ENCODE data around the gene U2AF1L4.
A peak's percentile ranks its signal among the peaks of the same experiment; 100 is the strongest.

Gene U2AF1L4

GRCh38 chr19:35740108-35740422, 5.2 kb downstream of the U2AF1L4 start:
- peak overlapping the region; percentile 45 for H3K27ac ChIP-seq (ENCODE audit: low read depth, low read length)
- H3K27me3 ChIP-seq (ENCODE audit: control insufficient read depth in 1 of 2, insufficient read depth in 2 of 2, low read length in 2 of 2), result no peaks in the 10 kb centered on the region
- H3K9me3 ChIP-seq (ENCODE audit: control insufficient read depth in 1 of 2, low read length in 2 of 2), result no peaks in the 10 kb centered on the region
- H3K9ac ChIP-seq (ENCODE audit: low read depth in 1 of 2, low read length in 2 of 2), result peak overlapping the region; percentile 47 to 70
- peaks cover 28 to 39% of the 10 kb centered on the region in 2 donors for H3K36me3 ChIP-seq (ENCODE audit: control insufficient read depth in 1 of 2, insufficient read depth in 2 of 2, low read length in 2 of 2)
- H3K4me1 ChIP-seq (ENCODE audit: control insufficient read depth in 1 of 2, insufficient read depth in 2 of 2, low read length in 2 of 2), result peaks cover 11 to 23% of the 10 kb centered on the region in 2 donors
- peak overlapping the region; percentile 75 to 90 for H3K4me3 ChIP-seq (ENCODE audit: low read depth in 1 of 2, low read length in 2 of 2)

DNA sequence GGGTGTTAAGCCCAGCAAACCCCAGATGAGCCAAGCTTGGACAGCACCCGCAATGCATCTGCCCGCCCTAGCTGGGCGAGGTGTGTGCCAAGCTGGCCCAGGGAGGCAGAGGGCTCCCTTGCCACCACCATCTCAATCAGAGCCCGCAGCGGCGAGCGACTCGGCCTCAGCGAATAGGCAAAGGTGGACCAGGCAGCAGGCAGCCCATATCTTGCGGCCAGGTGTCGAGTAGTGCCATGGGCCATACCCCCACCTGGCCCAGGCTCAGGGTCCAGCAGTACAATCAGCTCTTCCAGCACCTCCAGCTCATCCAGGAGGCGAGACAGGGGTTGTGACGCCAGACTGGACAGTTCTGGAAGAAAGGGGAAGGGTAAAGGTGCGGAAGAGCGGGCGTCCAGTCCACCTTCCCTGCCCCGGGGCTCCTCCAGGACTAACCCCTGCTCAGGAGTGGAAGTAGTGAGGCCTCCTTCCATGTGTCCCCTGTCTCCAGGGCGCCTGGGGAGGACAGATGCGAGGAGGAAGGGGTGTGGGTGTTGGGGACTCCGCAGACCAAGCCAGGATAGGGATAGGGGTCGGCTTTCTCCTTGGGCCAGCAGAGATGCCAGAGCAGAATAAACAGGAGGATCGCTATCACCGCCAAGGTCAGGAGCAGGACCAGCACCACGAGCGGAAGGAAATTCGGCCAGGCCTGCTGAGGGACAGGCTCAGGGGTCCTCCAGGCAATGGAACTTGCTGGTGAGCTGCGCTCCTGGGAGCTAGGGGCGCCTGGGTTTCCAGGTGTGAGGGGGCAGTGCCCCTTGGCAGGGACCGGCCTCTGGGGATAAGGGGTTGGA, 5.7 kb downstream of the U2AF1L4 start:
- Histone ChIP-seq H3K27ac (ENCODE audit: low read depth, low read length) (no peak overlapping the region), H3K9me3 (ENCODE audit: control insufficient read depth in 1 of 2, low read length in 2 of 2) (no peaks in the 10 kb centered on the region), H3K36me3 (ENCODE audit: control insufficient read depth in 1 of 2, insufficient read depth in 2 of 2, low read length in 2 of 2) (peaks cover 28 to 43% of the 10 kb centered on the region in 2 donors), H3K4me3 (ENCODE audit: low read depth in 1 of 2, low read length in 2 of 2) (peak overlapping the region; percentile 75 to 90), H3K4me1 (ENCODE audit: control insufficient read depth in 1 of 2, insufficient read depth in 2 of 2, low read length in 2 of 2) (peaks cover 10 to 20% of the 10 kb centered on the region in 2 donors), H3K9ac (ENCODE audit: low read depth in 1 of 2, low read length in 2 of 2) (peak overlapping the region in 1 of 2 donors; percentile 47), H3K27me3 (ENCODE audit: control insufficient read depth in 1 of 2, insufficient read depth in 2 of 2, low read length in 2 of 2) (no peaks in the 10 kb centered on the region)

GRCh38 chr19:35738887-35739229, 6.4 kb downstream of the U2AF1L4 start:
- Histone ChIP-seq H3K9me3 (ENCODE audit: control insufficient read depth in 1 of 2, low read length in 2 of 2) (no peaks in the 10 kb centered on the region), H3K4me1 (ENCODE audit: control insufficient read depth in 1 of 2, insufficient read depth in 2 of 2, low read length in 2 of 2) (peaks cover 4 to 13% of the 10 kb centered on the region in 2 donors), H3K4me3 (ENCODE audit: low read depth in 1 of 2, low read length in 2 of 2) (no peak overlapping the region), H3K27me3 (ENCODE audit: control insufficient read depth in 1 of 2, insufficient read depth in 2 of 2, low read length in 2 of 2) (no peaks in the 10 kb centered on the region), H3K9ac (ENCODE audit: low read depth in 1 of 2, low read length in 2 of 2) (no peak overlapping the region), H3K27ac (ENCODE audit: low read depth, low read length) (no peak overlapping the region), H3K36me3 (ENCODE audit: control insufficient read depth in 1 of 2, insufficient read depth in 2 of 2, low read length in 2 of 2) (peaks cover 33 to 49% of the 10 kb centered on the region in 2 donors)

DNA sequence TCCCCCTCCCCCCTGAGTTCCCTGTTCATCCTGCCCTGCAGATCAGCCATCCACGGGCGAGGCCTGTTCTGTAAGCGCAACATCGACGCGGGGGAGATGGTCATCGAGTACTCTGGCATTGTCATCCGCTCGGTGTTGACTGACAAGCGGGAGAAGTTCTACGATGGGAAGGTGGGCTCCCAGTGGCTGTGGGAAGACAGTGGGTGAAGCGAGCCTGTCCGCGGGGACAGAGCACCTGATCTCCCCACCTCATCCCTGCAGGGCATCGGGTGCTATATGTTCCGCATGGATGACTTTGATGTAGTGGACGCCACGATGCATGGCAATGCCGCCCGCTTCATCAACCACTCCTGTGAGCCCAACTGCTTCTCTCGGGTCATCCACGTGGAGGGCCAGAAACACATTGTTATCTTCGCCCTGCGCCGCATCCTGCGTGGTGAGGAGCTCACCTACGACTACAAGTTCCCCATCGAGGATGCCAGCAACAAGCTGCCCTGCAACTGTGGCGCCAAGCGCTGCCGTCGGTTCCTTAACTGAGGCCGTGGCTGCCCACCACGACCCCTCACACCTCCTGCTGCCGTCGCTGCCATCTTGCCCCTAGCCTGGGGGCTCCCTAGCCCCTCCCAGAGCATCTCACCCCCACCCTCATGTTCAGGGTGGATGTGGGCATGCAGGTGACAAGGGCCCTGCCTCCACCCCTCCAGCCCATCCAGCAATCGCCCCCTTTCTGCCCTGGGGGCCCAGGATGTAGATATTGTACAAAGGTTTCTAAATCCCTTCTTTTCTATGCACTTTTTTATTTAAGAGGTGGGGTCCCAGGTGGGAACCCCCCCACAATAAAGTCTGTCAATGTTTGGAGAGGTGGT, 7.0 kb downstream of the U2AF1L4 start:
- Histone ChIP-seq H3K27me3 (ENCODE audit: control insufficient read depth in 1 of 2, insufficient read depth in 2 of 2, low read length in 2 of 2) (no peaks in the 10 kb centered on the region), H3K27ac (ENCODE audit: low read depth, low read length) (no peak overlapping the region)

GRCh38 chr19:35736913-35737886, 8.0 kb downstream of the U2AF1L4 start:
- peaks cover 2 to 12% of the 10 kb centered on the region in 2 donors for H3K4me1 ChIP-seq (ENCODE audit: control insufficient read depth in 1 of 2, insufficient read depth in 2 of 2, low read length in 2 of 2)
- peaks cover 32 to 60% of the 10 kb centered on the region in 2 donors for H3K36me3 ChIP-seq (ENCODE audit: control insufficient read depth in 1 of 2, insufficient read depth in 2 of 2, low read length in 2 of 2)
- no peak overlapping the region for H3K27ac ChIP-seq (ENCODE audit: low read depth, low read length)
- no peaks in the 10 kb centered on the region for H3K27me3 ChIP-seq (ENCODE audit: control insufficient read depth in 1 of 2, insufficient read depth in 2 of 2, low read length in 2 of 2)
- H3K9ac ChIP-seq (ENCODE audit: low read depth in 1 of 2, low read length in 2 of 2), result no peak overlapping the region
- no peaks in the 10 kb centered on the region for H3K9me3 ChIP-seq (ENCODE audit: control insufficient read depth in 1 of 2, low read length in 2 of 2)
- no peak overlapping the region for H3K4me3 ChIP-seq (ENCODE audit: low read depth in 1 of 2, low read length in 2 of 2)

More for the DNA sequence above, 7.0 kb downstream of the U2AF1L4 start:
- H3K9ac ChIP-seq (ENCODE audit: low read depth in 1 of 2, low read length in 2 of 2), result no peak overlapping the region
- no peak overlapping the region for H3K4me3 ChIP-seq (ENCODE audit: low read depth in 1 of 2, low read length in 2 of 2)
- H3K4me1 ChIP-seq (ENCODE audit: control insufficient read depth in 1 of 2, insufficient read depth in 2 of 2, low read length in 2 of 2), result peaks cover 2 to 12% of the 10 kb centered on the region in 2 donors
- peaks cover 33 to 56% of the 10 kb centered on the region in 2 donors for H3K36me3 ChIP-seq (ENCODE audit: control insufficient read depth in 1 of 2, insufficient read depth in 2 of 2, low read length in 2 of 2)
- H3K9me3 ChIP-seq (ENCODE audit: control insufficient read depth in 1 of 2, low read length in 2 of 2), result no peaks in the 10 kb centered on the region

- Histone ChIP-seq H3K27ac (ENCODE audit: low read depth, low read length) (no peak overlapping the region), H3K9ac (ENCODE audit: low read depth in 1 of 2, low read length in 2 of 2) (no peak overlapping the region), H3K27me3 (ENCODE audit: control insufficient read depth in 1 of 2, insufficient read depth in 2 of 2, low read length in 2 of 2) (no peaks in the 10 kb centered on the region), H3K9me3 (ENCODE audit: control insufficient read depth in 1 of 2, low read length in 2 of 2) (no peaks in the 10 kb centered on the region), H3K36me3 (ENCODE audit: control insufficient read depth in 1 of 2, insufficient read depth in 2 of 2, low read length in 2 of 2) (peaks cover 47 to 83% of the 10 kb centered on the region in 2 donors), H3K4me3 (ENCODE audit: low read depth in 1 of 2, low read length in 2 of 2) (no peak overlapping the region), H3K4me1 (ENCODE audit: control insufficient read depth in 1 of 2, insufficient read depth in 2 of 2, low read length in 2 of 2) (peaks cover 0 to 4% of the 10 kb centered on the region in 2 donors)
Observed at GRCh38 chr19:35734889-35735288, 10.3 kb downstream of the U2AF1L4 start.

GRCh38 chr19:35734273-35734672, 10.9 kb downstream of the U2AF1L4 start:
- H3K27me3 ChIP-seq (ENCODE audit: control insufficient read depth in 1 of 2, insufficient read depth in 2 of 2, low read length in 2 of 2), result no peaks in the 10 kb centered on the region
- no peaks in the 10 kb centered on the region for H3K9me3 ChIP-seq (ENCODE audit: control insufficient read depth in 1 of 2, low read length in 2 of 2)
- no peaks in the 10 kb centered on the region for H3K4me1 ChIP-seq (ENCODE audit: control insufficient read depth in 1 of 2, insufficient read depth in 2 of 2, low read length in 2 of 2)
- no peak overlapping the region for H3K4me3 ChIP-seq (ENCODE audit: low read depth in 1 of 2, low read length in 2 of 2)
- no peak overlapping the region for H3K9ac ChIP-seq (ENCODE audit: low read depth in 1 of 2, low read length in 2 of 2)
- no peak overlapping the region for H3K27ac ChIP-seq (ENCODE audit: low read depth, low read length)
- H3K36me3 ChIP-seq (ENCODE audit: control insufficient read depth in 1 of 2, insufficient read depth in 2 of 2, low read length in 2 of 2), result peaks cover 53 to 89% of the 10 kb centered on the region in 2 donors

DNA sequence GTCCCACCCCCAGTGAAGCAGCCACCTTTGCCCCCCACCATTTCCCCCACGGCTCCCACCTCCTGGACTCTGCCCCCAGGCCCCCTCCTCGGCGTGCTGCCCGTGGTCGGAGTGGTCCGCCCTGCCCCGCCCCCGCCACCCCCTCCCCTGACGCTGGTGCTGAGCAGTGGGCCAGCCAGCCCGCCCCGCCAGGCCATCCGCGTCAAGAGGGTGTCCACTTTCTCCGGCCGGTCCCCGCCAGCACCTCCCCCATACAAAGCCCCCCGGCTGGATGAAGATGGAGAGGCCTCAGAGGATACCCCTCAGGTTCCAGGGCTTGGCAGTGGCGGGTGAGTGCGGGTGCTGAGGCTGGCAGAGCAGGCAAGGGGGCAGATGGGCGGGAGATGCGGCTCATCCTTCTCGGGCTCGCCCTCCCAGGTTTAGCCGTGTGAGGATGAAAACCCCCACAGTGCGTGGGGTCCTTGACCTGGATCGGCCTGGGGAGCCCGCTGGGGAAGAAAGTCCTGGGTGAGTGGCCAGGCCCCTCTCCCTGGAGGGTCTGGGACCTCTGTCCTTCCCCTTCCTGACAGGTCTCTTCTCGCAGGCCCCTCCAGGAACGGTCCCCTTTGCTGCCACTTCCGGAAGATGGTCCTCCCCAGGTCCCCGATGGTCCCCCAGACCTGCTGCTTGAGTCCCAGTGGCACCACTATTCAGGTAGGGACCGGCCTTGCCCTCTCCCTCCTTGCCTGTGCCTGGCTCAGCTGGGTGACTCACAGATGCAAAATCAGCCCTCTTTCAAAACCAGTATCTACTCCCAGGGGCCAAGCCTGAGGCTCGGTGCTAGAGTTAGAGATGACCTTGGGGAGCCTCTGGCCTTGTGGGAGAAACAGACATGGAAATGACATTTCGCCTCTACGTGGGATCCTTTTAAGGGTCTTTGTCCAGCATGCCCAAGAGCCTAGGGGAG, 11.8 kb downstream of the U2AF1L4 start:
- H3K36me3 ChIP-seq (ENCODE audit: control insufficient read depth in 1 of 2, insufficient read depth in 2 of 2, low read length in 2 of 2), result peaks cover 57 to 90% of the 10 kb centered on the region in 2 donors
- H3K9me3 ChIP-seq (ENCODE audit: control insufficient read depth in 1 of 2, low read length in 2 of 2), result no peaks in the 10 kb centered on the region
- no peak overlapping the region for H3K9ac ChIP-seq (ENCODE audit: low read depth in 1 of 2, low read length in 2 of 2)

More for the DNA sequence above, 11.8 kb downstream of the U2AF1L4 start:
- Histone ChIP-seq H3K27ac (ENCODE audit: low read depth, low read length) (no peak overlapping the region), H3K4me3 (ENCODE audit: low read depth in 1 of 2, low read length in 2 of 2) (no peak overlapping the region), H3K4me1 (ENCODE audit: control insufficient read depth in 1 of 2, insufficient read depth in 2 of 2, low read length in 2 of 2) (no peaks in the 10 kb centered on the region), H3K27me3 (ENCODE audit: control insufficient read depth in 1 of 2, insufficient read depth in 2 of 2, low read length in 2 of 2) (no peaks in the 10 kb centered on the region)

Data from duodenal mucosa (tissue), 2 donors.